ENCODE measurements around the gene F2R.
A peak's percentile ranks its signal among the peaks of the same experiment; 100 is the strongest.
"Not testable (repeated sequence)": the region's sequence is repeated elsewhere in the genome, so short reads cannot be mapped to it uniquely, and the experiment has no call there.

F2R gene

GRCh38 chr5:76755779-76756637 is 40.1 kb downstream of the F2R start:
- no peak for DNase-seq (ENCODE audit: low read depth, low spot score)

DNA sequence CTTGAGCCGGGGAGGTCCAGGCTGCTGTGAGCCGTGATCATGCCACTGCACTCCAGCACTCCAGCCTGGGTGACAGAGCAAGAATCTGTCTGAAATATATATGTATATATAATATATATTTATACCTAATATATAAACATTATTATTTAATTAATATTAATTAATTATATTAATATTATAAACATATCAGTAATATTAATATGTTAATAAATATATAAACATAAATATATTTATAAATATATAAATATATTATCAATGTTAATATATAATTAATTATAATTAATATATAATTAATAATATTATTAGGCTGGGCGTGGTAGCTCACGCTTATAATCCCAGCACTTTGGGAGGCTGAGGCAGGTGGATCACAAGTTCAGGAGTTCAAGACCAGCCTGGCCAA is 41.1 kb downstream of the F2R start:
- no peak for DNase-seq (ENCODE audit: low read depth, low spot score)

DNA sequence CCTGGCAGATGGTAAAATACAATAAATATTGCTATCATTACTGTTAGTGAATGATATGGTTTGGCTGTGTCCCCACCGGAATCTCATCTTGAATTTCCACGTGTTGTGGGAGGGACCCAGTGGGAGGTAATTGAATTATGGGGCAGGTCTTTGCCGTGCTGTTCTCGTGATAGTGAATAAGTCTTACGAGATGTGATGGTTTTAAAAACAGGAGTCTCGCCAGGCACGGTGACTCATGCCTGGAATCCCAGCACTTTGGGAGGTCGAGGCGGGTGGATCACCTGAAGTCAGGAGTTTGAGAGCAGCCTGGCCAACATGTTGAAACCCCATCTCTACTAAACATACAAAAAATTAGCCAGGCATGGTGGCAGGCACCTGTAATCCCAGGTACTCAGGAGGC is 45.2 kb downstream of the F2R start:
- not testable (repeated sequence) for DNase-seq (ENCODE audit: low read depth, low spot score)

DNA sequence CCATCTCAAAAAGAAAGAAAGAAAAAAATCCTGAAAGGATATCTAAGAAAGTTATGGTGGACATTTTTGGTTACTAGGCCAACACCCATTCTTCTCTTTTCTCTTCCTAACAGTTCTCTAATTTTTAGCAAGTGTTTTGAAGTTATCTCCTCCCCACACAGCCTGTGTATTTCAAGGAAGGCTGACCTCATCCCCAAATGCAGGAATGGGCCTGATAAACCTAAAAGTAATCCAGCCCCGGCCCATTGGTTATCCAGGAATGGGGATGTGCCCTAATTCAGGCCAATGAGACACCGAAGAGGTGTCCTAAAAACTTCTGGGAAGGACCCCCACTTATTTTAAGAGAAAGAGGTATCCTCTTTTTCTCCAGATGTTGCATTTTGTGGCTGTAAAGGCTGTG is 46.6 kb downstream of the F2R start:
- no peak for DNase-seq (ENCODE audit: low read depth, low spot score)

DNA sequence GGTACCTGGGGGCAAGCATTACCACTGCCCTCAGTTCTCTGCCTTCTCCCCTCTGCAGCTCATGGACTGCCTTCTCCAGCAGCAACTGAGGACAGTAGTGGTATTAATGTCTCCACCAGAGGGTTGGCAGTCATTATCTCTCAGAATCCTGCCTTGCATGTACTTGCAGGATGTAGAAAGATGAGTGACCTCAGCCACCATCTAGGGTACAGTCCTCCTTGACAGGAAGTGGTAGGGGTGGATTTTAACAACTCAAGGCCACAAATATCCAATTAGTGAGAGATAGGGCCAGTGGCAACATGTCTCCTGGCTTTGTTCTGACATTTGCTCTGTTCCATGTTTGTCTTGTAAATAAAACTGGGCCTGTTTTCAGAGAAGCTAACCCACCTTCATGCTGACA is 47.2 kb downstream of the F2R start:
- no peak for DNase-seq (ENCODE audit: low read depth, low spot score)

DNA sequence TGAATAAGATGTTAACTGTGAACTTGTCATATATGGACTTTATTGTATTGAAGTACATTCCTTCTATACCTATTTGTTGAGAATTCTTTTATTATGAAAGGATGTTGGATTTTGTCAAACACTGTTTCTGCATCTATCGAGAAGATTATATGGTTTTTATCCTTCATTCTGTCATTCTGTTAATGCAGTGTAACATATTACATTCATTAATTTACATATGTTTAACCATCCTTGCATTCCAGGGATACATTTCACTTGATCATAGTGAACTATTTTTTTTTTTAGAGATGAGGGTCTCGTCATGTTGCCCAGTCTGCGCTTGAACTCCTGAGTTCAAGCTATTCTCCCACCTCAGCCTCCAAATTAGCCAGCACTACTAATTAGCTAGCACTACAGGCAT is 48.4 kb downstream of the F2R start:
- no peak for DNase-seq (ENCODE audit: low read depth, low spot score)

- DNase-seq (ENCODE audit: low read depth, low spot score), result no peak
These were observed 49.3 kb downstream of the F2R start for GRCh38 chr5:76765249-76765648.

DNA sequence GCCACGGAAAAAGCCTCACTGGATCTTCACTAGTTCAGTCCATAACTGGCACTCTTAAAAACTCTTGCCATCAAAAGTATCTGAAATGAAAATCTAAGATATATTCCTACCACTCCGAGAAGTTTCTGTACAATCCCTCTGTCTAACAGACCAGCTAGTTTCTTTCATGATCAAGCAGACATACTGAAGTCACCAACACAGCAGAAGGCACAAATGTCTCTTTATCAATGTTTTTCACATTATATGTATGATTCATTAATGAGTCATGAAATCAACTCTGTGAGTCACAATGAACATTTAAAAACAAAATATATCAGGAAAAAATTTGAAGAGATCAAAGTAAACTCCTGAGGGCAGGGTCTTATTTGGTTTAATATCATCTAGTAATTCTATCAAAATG is 50.8 kb downstream of the F2R start:
- no peak for DNase-seq (ENCODE audit: low read depth, low spot score)

DNA sequence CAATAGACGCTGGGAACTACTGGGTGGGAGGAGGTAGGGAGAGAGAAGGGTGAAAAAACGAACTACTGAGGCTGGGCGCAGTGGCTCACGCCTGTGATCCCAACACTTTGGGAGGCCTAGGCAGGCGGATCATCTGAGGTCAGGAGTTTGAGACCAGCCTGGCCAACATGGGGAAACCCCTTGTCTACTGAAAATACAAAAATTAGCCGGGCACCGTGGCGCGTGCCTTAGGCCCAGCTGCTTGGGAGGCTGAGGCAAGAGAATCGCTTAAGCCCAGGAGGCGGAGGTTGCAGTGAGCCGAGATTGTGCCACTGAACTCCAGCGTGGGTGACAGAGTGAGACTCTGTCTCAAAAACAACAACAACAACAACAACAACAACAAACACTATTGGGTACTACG is 55.1 kb downstream of the F2R start:
- not testable (repeated sequence) for DNase-seq (ENCODE audit: low read depth, low spot score)

DNA sequence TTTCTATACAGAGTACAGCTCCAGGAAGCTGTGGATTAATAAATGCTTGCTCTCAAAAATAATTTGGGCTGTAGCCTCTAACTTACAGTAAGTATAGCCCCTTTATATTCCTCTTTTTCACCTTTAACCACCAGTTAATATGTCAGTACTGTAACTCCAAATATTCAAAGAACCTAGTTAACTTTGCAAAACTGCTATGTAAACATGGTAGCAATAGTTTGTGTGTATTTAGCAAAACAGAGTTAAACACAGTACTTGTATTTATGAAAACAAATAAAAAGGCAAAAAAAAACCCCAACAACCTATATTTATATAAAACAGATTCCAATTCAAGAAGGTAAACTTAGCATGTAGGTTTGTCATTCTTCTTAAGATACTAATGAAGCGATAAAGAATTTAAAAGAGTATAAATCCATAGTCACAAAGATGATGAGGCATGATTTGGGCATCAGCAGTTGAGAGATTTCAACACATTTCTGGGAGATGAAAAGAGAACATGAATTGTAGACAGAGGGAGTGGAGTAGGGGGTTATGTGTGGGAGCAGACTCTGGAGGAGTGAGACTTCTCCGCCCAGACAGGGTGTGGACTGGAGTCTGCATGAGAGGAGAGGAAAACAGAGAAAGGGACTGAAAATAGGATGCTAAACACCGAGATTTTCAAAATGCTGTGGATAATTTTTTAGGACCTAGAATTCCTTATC is 55.9 kb downstream of the F2R start:
- no peak for DNase-seq (ENCODE audit: low read depth, low spot score)

DNA sequence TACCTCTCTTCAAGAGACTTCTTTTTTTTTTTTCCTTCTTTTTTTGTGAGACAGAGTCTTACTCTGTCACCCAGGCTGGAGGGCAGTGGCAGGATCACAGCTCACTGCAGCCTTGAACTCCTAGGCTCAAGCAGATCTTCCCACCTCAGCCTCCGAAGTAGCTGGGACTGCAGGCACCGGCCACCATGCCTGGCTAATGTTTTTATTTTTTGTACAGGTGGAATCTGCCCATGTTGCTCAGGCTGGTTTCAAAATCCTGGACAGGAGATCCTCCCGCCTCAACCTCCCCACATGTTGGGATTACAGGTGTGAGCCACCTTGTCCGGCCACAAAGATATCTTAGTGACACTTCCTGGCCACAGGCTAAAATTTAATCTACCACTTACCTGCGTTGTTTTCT is 60.0 kb downstream of the F2R start:
- no peak for DNase-seq (ENCODE audit: low read depth, low spot score)

DNA sequence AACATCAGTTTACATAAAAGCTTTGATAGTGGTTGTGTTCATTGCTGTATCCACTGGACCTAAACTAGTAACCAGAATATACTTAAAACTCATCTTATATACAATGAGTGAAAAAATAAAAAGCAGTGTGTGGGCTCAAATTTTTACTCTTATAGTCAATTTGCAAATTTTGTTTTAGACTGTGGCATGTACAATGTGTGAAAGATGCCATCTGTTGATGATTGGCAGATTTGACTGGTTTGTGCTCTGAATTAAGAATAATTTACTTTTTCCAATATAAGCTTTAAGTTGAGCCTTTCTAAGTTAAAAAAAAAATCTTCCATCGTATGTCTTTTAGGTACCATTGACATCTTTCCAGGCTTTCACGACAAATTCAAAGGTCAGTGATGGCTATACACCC is 60.5 kb downstream of the F2R start:
- DNase-seq (ENCODE audit: low read depth, low spot score), result no peak

GRCh38 chr5:76780616-76781015 is 64.7 kb downstream of the F2R start:
- DNase-seq (ENCODE audit: low read depth, low spot score), result not testable (repeated sequence)

DNA sequence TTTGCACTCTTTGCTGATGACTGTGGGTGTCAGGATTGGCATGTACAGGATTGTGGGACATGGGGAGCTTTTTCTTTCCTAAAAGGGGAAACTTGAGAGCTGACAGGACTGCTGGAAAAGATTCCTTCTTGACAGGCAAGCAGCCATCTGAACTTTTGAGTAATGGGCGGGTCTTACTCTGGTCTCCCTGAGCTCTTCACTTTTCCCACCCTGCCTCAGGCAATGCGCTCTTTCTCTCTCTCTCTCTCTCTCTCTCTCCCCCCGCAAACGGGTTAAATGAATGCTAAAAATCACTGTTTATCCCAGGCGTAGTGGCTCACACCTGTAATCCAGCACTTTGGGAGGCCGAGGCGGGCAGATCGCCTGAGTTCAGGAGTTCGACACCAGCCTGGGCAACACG is 65.8 kb downstream of the F2R start:
- peak; percentile 86 for DNase-seq (ENCODE audit: low read depth, low spot score)

DNA sequence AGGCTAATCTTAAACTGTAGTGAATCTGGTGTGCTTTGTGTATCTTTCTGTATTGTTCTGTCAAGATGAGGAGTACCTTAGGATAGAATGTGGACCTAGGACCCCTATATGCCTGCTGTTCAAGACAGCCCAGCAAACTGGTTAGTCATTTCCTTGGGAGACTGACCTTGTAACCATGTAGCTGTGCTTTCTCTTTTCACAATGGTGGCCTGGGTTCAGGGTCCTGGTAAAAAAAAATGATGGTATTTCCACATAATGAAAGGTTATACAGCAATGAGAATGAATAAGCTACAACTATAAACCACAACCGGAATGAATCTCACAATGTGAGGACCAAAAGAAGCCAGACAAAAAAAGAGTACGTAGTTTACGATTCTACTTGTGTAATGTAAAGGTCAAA is 66.5 kb downstream of the F2R start:
- no peak for DNase-seq (ENCODE audit: low read depth, low spot score)

All from ELF-1 (cell line).